Subcutaneous abdominal adipose tissue (tissue), 5 donors: ENCODE measurements around the gene ADAMTS12.
A peak's percentile ranks its signal among the peaks of the same experiment; 100 is the strongest.

Experiments used
- H3K27ac ChIP-seq: one replicate; pipeline ENCODE4 v1.7.0; 2013; ENCODE audit warnings: low read depth, mild to moderate bottlenecking, inconsistent platforms, low read length, moderate library complexity
- H3K27me3 ChIP-seq, 5 donors: one replicate each; pipeline ENCODE4 v1.7.0; 2013; ENCODE audit warnings: low read length in 5 of 5, inconsistent platforms in 1 of 5; ENCODE audit not compliant: control insufficient read depth in 5 of 5, insufficient read depth in 4 of 5
- H3K36me3 ChIP-seq, 5 donors: one replicate each; pipeline ENCODE4 v1.7.0; 2013; ENCODE audit warnings: low read length in 5 of 5; ENCODE audit not compliant: control insufficient read depth in 5 of 5, insufficient read depth in 5 of 5
- H3K4me1 ChIP-seq, 5 donors: one replicate each; pipeline ENCODE4 v1.7.0; 2013; ENCODE audit warnings: low read length in 5 of 5, mild to moderate bottlenecking in 3 of 5, moderate library complexity in 1 of 5; ENCODE audit not compliant: control insufficient read depth in 5 of 5, insufficient read depth in 5 of 5
- H3K4me3 ChIP-seq, 5 donors: one replicate each; pipeline ENCODE4 v1.7.0; 2013; ENCODE audit warnings: low read length in 5 of 5, low read depth in 1 of 5
- H3K9ac ChIP-seq, 5 donors: one replicate each; pipeline ENCODE4 v1.7.0; 2013; ENCODE audit warnings: low read length in 5 of 5, mild to moderate bottlenecking in 4 of 5, moderate library complexity in 3 of 5
- H3K9me3 ChIP-seq, 5 donors: one replicate each; pipeline ENCODE4 v1.7.0; 2013; ENCODE audit warnings: low read length in 5 of 5; ENCODE audit not compliant: control insufficient read depth in 5 of 5
- donor health status: healthy.
- donor health status: healthy.
- donor health status: healthy.
- donor health status: healthy.
- donor health status: healthy.

ADAMTS12 gene

DNA sequence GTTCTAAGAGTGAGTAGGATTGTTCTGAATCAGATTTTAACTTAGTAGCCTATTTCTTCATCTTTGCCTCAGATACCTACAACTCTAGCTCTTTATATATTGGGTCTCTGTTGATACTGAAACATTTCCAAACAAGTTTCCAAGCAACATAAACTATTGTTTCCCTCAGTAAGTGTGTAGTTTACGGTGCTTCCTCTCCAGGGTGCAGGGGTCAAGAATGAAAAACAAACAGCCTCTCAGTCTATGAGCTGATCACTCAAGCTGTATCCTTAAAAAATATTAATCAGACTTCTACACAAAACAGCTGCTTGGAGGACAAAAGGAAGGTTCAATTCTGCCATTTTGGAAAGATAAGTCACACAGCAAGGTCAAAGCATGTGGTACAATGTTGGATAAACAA, 75.0 kb downstream of the ADAMTS12 start:
- H3K4me1 ChIP-seq = peaks cover 0 to 2% (median 0%) of the 10 kb centered on the region in 5 donors
- no peaks in the 10 kb centered on the region for H3K9me3 ChIP-seq
- H3K36me3 ChIP-seq = no peaks in the 10 kb centered on the region
- no peak overlapping the region for H3K27ac ChIP-seq
- H3K9ac ChIP-seq = no peak overlapping the region
- no peaks in the 10 kb centered on the region for H3K27me3 ChIP-seq
- no peak overlapping the region for H3K4me3 ChIP-seq

DNA sequence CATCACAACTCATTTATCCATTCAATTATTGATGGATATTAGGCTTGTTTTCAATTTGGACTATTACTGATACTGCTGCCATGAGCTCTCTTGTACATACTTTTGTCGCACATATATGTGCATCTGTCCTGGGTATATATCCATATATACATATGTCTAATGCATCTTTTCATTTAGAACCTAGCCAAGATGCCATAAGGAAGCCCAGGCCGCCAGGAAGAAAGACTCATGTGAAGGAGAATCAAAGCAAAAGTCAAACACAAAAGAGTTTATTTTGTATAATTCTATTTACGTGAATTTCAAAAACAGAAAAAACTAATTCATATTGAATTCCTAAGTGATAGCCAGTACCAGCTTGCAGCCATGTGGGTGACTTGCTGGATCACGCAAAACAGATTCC, 79.0 kb downstream of the ADAMTS12 start:
- Histone ChIP-seq H3K36me3 (no peaks in the 10 kb centered on the region), H3K9ac (no peak overlapping the region), H3K4me1 (peaks cover 0 to 14% (median 12%) of the 10 kb centered on the region in 5 donors), H3K27ac (no peak overlapping the region), H3K9me3 (no peaks in the 10 kb centered on the region), H3K27me3 (no peaks in the 10 kb centered on the region), H3K4me3 (no peak overlapping the region)

DNA sequence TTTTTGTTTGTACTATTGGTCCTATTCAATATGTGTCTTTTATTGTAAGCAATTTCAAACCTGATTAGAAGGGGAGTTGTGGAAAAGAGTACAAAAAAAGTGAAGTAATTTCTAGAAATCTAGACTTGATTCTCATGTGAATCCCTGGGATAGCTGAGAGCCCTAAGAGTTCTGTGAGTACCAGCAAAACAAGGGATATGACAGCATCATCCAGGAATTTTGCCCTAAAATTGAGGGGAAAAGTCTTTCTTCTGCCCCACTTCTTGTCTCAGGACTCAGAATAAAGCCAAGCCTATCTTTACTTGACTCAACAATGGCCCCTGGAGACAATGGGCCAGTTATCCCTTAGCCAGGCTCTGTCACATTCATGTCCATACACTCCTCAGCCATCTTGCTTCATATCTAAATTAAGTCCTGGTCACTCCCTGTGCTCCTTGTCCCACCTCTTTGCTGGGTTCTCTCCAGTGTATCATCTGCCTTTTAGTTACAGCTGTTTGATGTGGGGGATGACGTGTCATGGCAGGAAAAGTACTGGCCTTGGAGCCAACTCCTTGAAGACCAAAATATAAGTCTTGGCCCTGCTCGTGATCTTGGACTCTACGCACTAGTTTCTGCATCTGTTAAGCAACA, 81.2 kb downstream of the ADAMTS12 start:
- Histone ChIP-seq H3K4me3 (no peak overlapping the region), H3K4me1 (peaks cover 0 to 14% (median 12%) of the 10 kb centered on the region in 5 donors), H3K27me3 (no peaks in the 10 kb centered on the region), H3K9ac (no peak overlapping the region), H3K36me3 (no peaks in the 10 kb centered on the region), H3K27ac (peak overlapping the region; percentile 34), H3K9me3 (no peaks in the 10 kb centered on the region)

DNA sequence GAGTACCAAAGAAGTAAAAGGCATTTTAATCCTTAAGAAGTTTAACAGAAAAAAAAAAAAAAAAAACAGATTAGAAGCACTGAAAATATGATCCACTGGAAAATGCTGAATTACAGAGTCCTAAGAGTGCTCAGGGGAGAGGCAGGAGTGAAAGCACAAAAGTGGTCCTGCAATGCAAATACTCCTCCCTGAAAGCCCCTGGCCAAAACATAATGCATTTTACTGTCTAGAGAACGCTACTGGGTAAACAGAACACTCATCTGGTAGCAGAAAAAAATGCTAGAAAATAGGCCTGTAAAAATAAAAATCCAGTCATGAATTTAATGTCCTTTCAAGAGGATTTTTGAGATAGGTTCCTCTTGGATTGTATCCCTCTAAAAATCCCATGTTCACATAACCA, 81.9 kb downstream of the ADAMTS12 start:
- no peaks in the 10 kb centered on the region for H3K9me3 ChIP-seq
- H3K4me1 ChIP-seq = peaks cover 0 to 14% (median 12%) of the 10 kb centered on the region in 5 donors
- H3K4me3 ChIP-seq = no peak overlapping the region
- H3K36me3 ChIP-seq = no peaks in the 10 kb centered on the region
- H3K27ac ChIP-seq = peak overlapping the region; percentile 34
- H3K9ac ChIP-seq = no peak overlapping the region
- H3K27me3 ChIP-seq = no peaks in the 10 kb centered on the region

DNA sequence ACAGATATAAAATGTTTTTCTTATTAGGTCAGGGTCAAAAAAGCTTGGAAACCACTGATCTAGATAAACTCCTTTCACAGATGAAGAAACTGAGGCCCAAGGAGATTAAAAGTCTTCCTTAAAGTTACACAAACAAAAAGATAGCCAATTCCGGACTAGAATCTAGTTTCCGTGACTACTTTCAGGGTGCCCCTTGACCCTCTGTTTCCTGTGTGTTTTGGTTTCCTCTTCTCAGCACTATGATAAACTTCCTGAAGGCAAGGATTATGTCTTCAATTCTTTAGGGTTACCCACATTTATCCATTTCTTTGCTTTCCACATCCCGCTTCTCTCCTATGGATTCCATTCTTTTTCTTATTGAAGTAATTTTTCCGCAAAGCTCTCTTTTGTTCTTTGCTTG, 83.1 kb downstream of the ADAMTS12 start:
- Histone ChIP-seq H3K36me3 (no peaks in the 10 kb centered on the region), H3K4me1 (peaks cover 0 to 14% (median 12%) of the 10 kb centered on the region in 5 donors), H3K4me3 (no peak overlapping the region), H3K9me3 (no peaks in the 10 kb centered on the region), H3K27me3 (no peaks in the 10 kb centered on the region), H3K9ac (no peak overlapping the region), H3K27ac (no peak overlapping the region)

DNA sequence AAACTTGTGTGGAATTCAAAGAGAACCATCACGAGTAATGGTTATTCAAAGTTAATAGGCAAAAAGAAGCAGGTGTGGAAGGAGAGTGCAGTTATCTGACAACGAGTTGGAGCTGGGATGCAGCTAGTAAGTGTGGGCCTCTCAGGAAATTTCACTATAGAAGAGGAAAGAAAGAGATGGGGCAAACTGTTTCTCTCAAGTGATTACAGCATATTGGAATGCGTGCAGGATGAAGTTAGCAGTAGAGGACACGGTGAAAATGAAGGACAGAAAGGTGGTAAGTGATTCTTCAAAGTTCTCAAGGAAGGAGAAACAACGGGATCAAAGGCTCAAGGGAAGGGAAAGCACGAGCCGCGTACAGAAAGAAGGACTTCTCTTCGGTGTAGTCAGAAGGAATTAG, 84.0 kb downstream of the ADAMTS12 start:
- Histone ChIP-seq H3K4me1 (peaks cover 0 to 16% (median 12%) of the 10 kb centered on the region in 5 donors), H3K27ac (no peak overlapping the region), H3K27me3 (no peaks in the 10 kb centered on the region), H3K9me3 (no peaks in the 10 kb centered on the region), H3K36me3 (no peaks in the 10 kb centered on the region), H3K4me3 (no peak overlapping the region), H3K9ac (no peak overlapping the region)

DNA sequence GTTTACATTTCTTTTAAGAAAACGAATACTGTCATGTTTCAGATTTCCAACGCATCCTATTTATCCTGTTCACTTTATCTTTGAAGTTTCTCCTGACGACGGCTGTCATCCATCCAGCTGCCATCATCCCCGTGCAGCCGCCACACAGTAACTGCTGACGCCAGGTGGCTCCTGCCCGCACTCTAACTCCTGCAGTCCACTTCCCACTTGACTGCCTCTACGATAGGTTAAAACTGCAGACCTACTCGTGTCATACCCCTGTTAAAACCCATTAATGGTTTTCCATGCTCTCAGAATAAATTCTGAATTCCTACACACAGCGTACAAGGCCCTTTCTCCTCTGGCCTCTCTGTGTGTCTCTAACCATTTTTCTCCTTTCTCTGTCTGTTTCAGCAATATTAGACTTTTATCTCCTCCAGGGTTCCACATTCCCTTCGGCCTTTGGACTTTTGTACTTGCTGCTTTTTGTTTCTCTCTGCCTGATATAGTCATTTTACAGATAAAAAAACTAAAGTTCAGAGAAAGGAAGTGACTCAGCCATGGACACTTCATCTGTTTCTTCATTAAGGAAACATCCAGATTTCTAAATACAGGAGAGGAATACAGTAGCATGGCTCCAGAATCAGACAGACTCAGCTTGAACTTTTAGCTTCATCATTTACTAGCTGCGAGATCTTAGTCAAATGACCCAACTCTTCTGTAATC, 84.9 kb downstream of the ADAMTS12 start:
- H3K27me3 ChIP-seq = no peaks in the 10 kb centered on the region
- H3K9ac ChIP-seq = no peak overlapping the region
- no peak overlapping the region for H3K4me3 ChIP-seq
- H3K27ac ChIP-seq = no peak overlapping the region
- H3K9me3 ChIP-seq = no peaks in the 10 kb centered on the region
- peaks cover 0 to 22% (median 12%) of the 10 kb centered on the region in 5 donors for H3K4me1 ChIP-seq
- no peaks in the 10 kb centered on the region for H3K36me3 ChIP-seq

DNA sequence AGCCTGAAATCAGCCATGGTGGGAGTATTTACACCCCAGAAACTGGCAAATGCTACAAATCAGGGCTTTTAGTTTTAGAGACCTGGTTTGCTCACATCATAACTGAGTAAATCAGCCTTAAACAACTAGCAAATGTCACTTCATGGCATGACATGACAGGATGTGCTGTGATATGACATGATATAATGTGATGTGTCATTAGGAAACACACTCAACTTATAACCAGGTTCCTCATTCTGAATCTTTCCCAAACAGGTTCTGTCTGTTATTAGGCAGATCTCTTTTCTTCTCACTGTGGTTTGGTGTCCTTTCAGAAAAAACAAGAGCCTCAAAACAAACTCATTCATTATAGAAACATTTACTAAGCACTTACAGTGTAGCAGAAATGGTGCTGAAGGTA, 90.5 kb downstream of the ADAMTS12 start:
- no peak overlapping the region for H3K9ac ChIP-seq
- H3K27me3 ChIP-seq = no peaks in the 10 kb centered on the region
- H3K9me3 ChIP-seq = no peaks in the 10 kb centered on the region
- no peak overlapping the region for H3K27ac ChIP-seq
- peaks cover 0 to 21% (median 10%) of the 10 kb centered on the region in 5 donors for H3K4me1 ChIP-seq
- H3K4me3 ChIP-seq = no peak overlapping the region
- no peaks in the 10 kb centered on the region for H3K36me3 ChIP-seq

DNA sequence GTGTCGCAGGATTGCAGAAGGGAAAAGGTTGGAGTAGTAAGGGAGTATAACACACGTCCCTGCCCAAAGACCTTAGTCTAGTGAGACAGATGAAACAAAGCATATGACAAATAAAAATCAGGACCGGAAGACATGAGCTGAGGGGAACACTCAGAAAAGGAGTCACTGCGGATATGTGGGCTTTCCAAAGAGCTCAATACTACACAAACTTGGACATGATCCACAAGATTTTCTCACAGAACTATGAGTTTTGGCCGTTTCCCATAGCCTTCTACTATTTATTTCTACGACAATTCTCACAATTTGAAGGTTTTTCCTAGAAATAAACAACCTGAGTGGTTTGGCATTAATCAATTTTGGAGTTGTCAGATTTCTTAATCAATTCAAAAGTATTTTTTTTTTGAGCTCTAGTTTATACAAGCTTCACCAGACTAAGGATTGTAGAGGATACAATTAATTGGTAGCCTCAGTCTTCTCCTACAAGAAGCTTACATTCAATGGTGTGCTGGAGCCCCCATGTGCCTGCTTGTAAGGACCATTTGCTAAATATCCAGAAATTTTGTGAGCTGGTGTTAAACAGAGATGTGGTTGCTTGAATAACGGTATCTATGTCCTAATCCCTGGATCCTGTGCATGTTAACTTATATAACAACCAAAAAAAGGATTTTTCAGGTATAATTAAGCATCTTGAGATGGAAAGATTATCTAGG, 91.4 kb downstream of the ADAMTS12 start:
- no peak overlapping the region for H3K4me3 ChIP-seq
- H3K27me3 ChIP-seq = no peaks in the 10 kb centered on the region
- no peaks in the 10 kb centered on the region for H3K36me3 ChIP-seq
- no peak overlapping the region for H3K27ac ChIP-seq
- no peaks in the 10 kb centered on the region for H3K9me3 ChIP-seq
- no peak overlapping the region for H3K9ac ChIP-seq
- H3K4me1 ChIP-seq = peaks cover 0 to 22% (median 10%) of the 10 kb centered on the region in 5 donors

DNA sequence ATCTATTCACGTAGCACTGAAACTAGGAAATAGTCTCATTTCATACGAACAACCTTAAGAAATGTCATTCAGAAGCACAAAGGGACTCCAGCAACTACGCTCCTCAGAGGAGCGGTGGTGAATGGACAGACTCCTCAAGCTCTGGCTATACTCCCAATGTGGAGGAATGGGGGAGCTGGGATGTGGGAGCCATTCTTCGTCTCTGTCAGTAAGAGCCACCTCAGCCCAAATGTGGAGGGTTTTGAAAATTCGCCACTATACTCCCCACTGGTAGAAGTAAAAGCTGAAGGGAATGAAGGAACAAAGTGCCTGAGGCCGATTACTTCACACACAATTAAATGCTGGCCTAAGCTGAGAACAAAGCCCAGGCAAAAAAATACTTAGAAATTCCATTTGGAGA, 96.3 kb downstream of the ADAMTS12 start:
- H3K4me1 ChIP-seq = peaks cover 5 to 42% (median 25%) of the 10 kb centered on the region in 5 donors

More for the DNA sequence above, 96.3 kb downstream of the ADAMTS12 start:
- no peaks in the 10 kb centered on the region for H3K9me3 ChIP-seq
- H3K9ac ChIP-seq = no peak overlapping the region
- H3K36me3 ChIP-seq = no peaks in the 10 kb centered on the region
- H3K27me3 ChIP-seq = no peaks in the 10 kb centered on the region
- H3K4me3 ChIP-seq = no peak overlapping the region
- H3K27ac ChIP-seq = no peak overlapping the region
